Endothelial cell of umbilical vein (primary cell): ENCODE measurements around the gene FOXJ2. TPM values are rescaled to one million over a fixed set of nuclear protein-coding genes. Genes with fewer than 3 reads are reported as not detected.

Source experiments
- BruUV-seq: library from RNA; stranded (reverse); fragments of 400-500 nt; replicated peaks from 2 replicates; lab custom pipeline; 2021; lab: Mats Ljungman, UMichigan
- CTCF ChIA-PET: fragments of 300-600, 350-600 bp; sonication (Branson Sonifier 250); formaldehyde crosslinking; loops from one replicate; lab custom pipeline; 2021; ENCODE audit warnings: antibody characterized with exemption, inconsistent platforms; lab: Charles Lee
- POLR2A ChIA-PET: fragments of 300-600, 350-600 bp; sonication (Branson Sonifier 250); formaldehyde crosslinking; loops from one replicate; lab custom pipeline; 2021; ENCODE audit warnings: antibody characterized with exemption, inconsistent platforms; lab: Charles Lee
- DNase-seq: peaks from one replicate; pipeline ENCODE4 v3.0.0-alpha.2; 2011; ENCODE audit warnings: low read depth, low spot score
- FAIRE-seq: peaks from 2 replicates; lab custom pipeline; 2011; peaks lifted over from hg19 to GRCh38; lab: Jason Lieb, UNC
- H2AFZ ChIP-seq: 2 replicates; pipeline ENCODE4 v1.6.0; 2012; ENCODE audit warnings: low read depth, low read length, control low read depth, inconsistent platforms
- H3K27ac ChIP-seq: 2 replicates; pipeline ENCODE4 v1.5.1; 2011; ENCODE audit warnings: low read depth, mild to moderate bottlenecking, control low read depth, low read length, moderate library complexity; ENCODE audit not compliant: insufficient read depth
- H3K27me3 ChIP-seq, 2 experiments: 2 replicates each; pipeline versions ENCODE4 v1.6.0 to v1.6.1; 2011; ENCODE audit warnings: low read length in 2 of 2, mixed read lengths in 1 of 2; ENCODE audit not compliant: control insufficient read depth in 2 of 2, insufficient read depth in 2 of 2
- H3K36me3 ChIP-seq, 2 experiments: 2 replicates in 1 of 2; 3 replicates in 1 of 2; pipeline ENCODE4 v1.5.1; 2011; ENCODE audit warnings: low read length in 2 of 2, mild to moderate bottlenecking in 1 of 2, moderate library complexity in 1 of 2; ENCODE audit not compliant: control insufficient read depth in 2 of 2, insufficient read depth in 2 of 2; ENCODE audit errors: extremely low read depth in 1 of 2
- H3K4me1 ChIP-seq: 3 replicates; pipeline ENCODE4 v1.5.1; 2011; ENCODE audit warnings: mild to moderate bottlenecking, low read length; ENCODE audit not compliant: control insufficient read depth, insufficient read depth; ENCODE audit errors: extremely low read depth
- H3K4me2 ChIP-seq: 2 replicates; pipeline ENCODE4 v1.6.1; 2011; ENCODE audit warnings: low read length, control low read depth, mixed read lengths; ENCODE audit not compliant: insufficient read depth
- H3K4me3 ChIP-seq, 3 experiments: fragments of 200-600 bp in 1 of 3; sonication (generic), shearing (Covaris generic) in 1 of 3; replicated peaks in 1 of 3; 2 replicates each; pipeline ENCODE4 v1.5.1; 2011 to 2016; ENCODE audit warnings: control low read depth in 3 of 3, low read length in 3 of 3, mild to moderate bottlenecking in 2 of 3, inconsistent platforms in 1 of 3, low read depth in 1 of 3, moderate library complexity in 1 of 3; ENCODE audit not compliant: insufficient read depth in 1 of 3
- H3K79me2 ChIP-seq: 2 replicates; pipeline ENCODE4 v1.6.0; 2012; ENCODE audit warnings: low read length, inconsistent platforms; ENCODE audit not compliant: control insufficient read depth, insufficient read depth
- H3K9ac ChIP-seq: replicated peaks from 2 replicates; pipeline ENCODE3; 2011; ENCODE audit warnings: low read length, control low read depth; ENCODE audit not compliant: insufficient read depth; ENCODE audit errors: extremely low read depth
- H3K9me1 ChIP-seq: replicated peaks from 3 replicates; pipeline ENCODE4 v1.6.0; 2011; ENCODE audit warnings: mild to moderate bottlenecking, low read length; ENCODE audit not compliant: control insufficient read depth, insufficient read depth; ENCODE audit errors: extremely low read depth
- H3K9me3 ChIP-seq: replicated peaks from 2 replicates; pipeline ENCODE4 v1.5.1; 2012; ENCODE audit warnings: low read length, inconsistent platforms; ENCODE audit not compliant: control insufficient read depth, insufficient read depth
- H4K20me1 ChIP-seq: replicated peaks from 2 replicates; pipeline ENCODE3; 2011; ENCODE audit warnings: mild to moderate bottlenecking, low read length; ENCODE audit not compliant: control insufficient read depth, insufficient read depth; ENCODE audit errors: extremely low read depth
- CTCF ChIP-seq, 2 donors: IDR thresholded peaks; 1 replicate in 1 of 2; 2 replicates in 1 of 2; pipeline ENCODE4 v1.5.1; 2011; ENCODE audit warnings: low read length in 2 of 2, mild to moderate bottlenecking in 2 of 2, moderate library complexity in 2 of 2, control low read depth in 1 of 2, inconsistent platforms in 1 of 2, low read depth in 1 of 2; ENCODE audit not compliant: insufficient read depth in 1 of 2; ENCODE audit errors: extremely low read depth in 1 of 2
- EZH2 ChIP-seq: IDR thresholded peaks from 2 replicates; pipeline ENCODE4 v1.6.1; 2012; ENCODE audit warnings: borderline replicate concordance, low read depth, mild to moderate bottlenecking, moderate library complexity, low read length, inconsistent platforms; ENCODE audit not compliant: severe bottlenecking
- FOS ChIP-seq: IDR thresholded peaks from 2 replicates; pipeline ENCODE4 v1.6.1; 2011; ENCODE audit warnings: mild to moderate bottlenecking, low read length, moderate library complexity, borderline replicate concordance; ENCODE audit not compliant: insufficient read depth
- GATA2 ChIP-seq: IDR thresholded peaks from 2 replicates; pipeline ENCODE4 v1.7.0; 2011; ENCODE audit warnings: low read depth, mild to moderate bottlenecking, moderate library complexity, mixed read lengths, low read length; ENCODE audit not compliant: insufficient read length, insufficient read depth
- JUN ChIP-seq: IDR thresholded peaks from 2 replicates; pipeline ENCODE4 v1.6.1; 2011; ENCODE audit warnings: borderline replicate concordance, low read depth; ENCODE audit not compliant: insufficient read length, insufficient read depth
- MYC ChIP-seq: IDR thresholded peaks from one replicate; pipeline ENCODE4 v1.6.1; 2011; ENCODE audit warnings: mild to moderate bottlenecking, low read depth, low read length
- POLR2A ChIP-seq: IDR thresholded peaks from 2 replicates; pipeline ENCODE4 v1.6.1; 2012; ENCODE audit warnings: low read depth, mild to moderate bottlenecking, control low read depth, low read length
- POLR2AphosphoS5 ChIP-seq: IDR thresholded peaks from 2 replicates; pipeline ENCODE4 v1.6.1; 2012; ENCODE audit warnings: low read depth, mild to moderate bottlenecking, control low read depth, low read length, moderate library complexity; ENCODE audit not compliant: insufficient read depth
- dilution Hi-C: fragments of 300-500 bp; cut with MboI; formaldehyde crosslinking; loops from one replicate; pipeline ENCODE4 v1.15.0; 2019; ENCODE audit warnings: low sequenced_read_pairs; ENCODE audit not compliant: extremely low pct_ligation_motif_present
- intact Hi-C: fragments of 100-400 bp; cut with micrococcal nuclease; formaldehyde crosslinking; loops from one replicate; pipeline ENCODE4 v1.10.0; 2022
- polyA plus RNA-seq, 4 experiments: library from polyadenylated mRNA; depleted of rRNA in 3 of 4; stranded (reverse) in 3 of 4; unstranded in 1 of 4; fragments of >200 nt; gene quantifications; 2 replicates each; pipeline versions ENCODE4 v1.2.1 to v1.2.3, GENCODE V29; 2011 to 2012; ENCODE audit warnings: missing spikeins in 1 of 4
- total RNA-seq: library from RNA; stranded (reverse); gene quantifications from 2 replicates; pipeline ENCODE4 v1.2.3, GENCODE V29; 2021
- TF ChIP-seq, protein P1 (sequence below): IDR thresholded peaks from 2 replicates; pipeline ENCODE4 v1.6.1; 2011; ENCODE audit not compliant: insufficient read depth, insufficient read length

The FOXJ2 gene
- total and polyA plus RNA-seq, 2 donors (not counting 3 experiments of a cell fraction or from before 2014, with no cell fraction given), result 6.2 to 13.9 TPM

GRCh38 chr12:8058506-8058905 is 26.0 kb downstream of the FOXJ2 start:
- FAIRE-seq, result no peak
- no peaks in the 10 kb centered on the region for H3K4me1 ChIP-seq
- no peaks in the 10 kb centered on the region for H3K79me2 ChIP-seq
- H3K4me3 ChIP-seq, result no peak overlapping the region
- no peak overlapping the region for H2AFZ ChIP-seq
- H3K27me3 ChIP-seq, result no peaks in the 10 kb centered on the region
- intact Hi-C loops, result no loop called here
- BruUV-seq, result no TSS peak
- no peaks in the 10 kb centered on the region for H4K20me1 ChIP-seq
- no peak overlapping the region for H3K9ac ChIP-seq
- no peaks in the 10 kb centered on the region for H3K9me3 ChIP-seq
- POLR2A ChIA-PET, result no interaction called here
- dilution Hi-C loops, result no loop called here
- CTCF ChIA-PET, result interaction anchor here (0.6 to 2.4 kb wide), 4 partner anchors 8 to 179 kb away, joined by 3 to 14 read pairs (median 4); partner anchors contain the start of gene C3AR1
- DNase-seq, result no peak
- no peak for TF ChIP-seq FOS
- TF ChIP-seq POLR2A, result no peak
- no peak for TF ChIP-seq GATA2
- no peak for TF ChIP-seq CTCF (IDR thresholded peaks at IDR 0.05; ENCODE audit: extremely low read depth in 1 of 2, insufficient read depth in 1 of 2, low read depth in 1 of 2, low read length in 2 of 2)
- TF ChIP-seq, protein P1, sequence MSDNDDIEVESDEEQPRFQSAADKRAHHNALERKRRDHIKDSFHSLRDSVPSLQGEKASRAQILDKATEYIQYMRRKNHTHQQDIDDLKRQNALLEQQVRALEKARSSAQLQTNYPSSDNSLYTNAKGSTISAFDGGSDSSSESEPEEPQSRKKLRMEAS, result no peak
- no peak for TF ChIP-seq EZH2
- no peak for TF ChIP-seq POLR2AphosphoS5
- TF ChIP-seq MYC, result no peak
- no peak for TF ChIP-seq JUN
- no peaks in the 10 kb centered on the region for H3K9me1 ChIP-seq
- peaks cover 2% of the 10 kb centered on the region in 2 experiments for H3K36me3 ChIP-seq
- H3K4me2 ChIP-seq, result no peak overlapping the region
- H3K27ac ChIP-seq, result no peak overlapping the region
